Effector memory CD8-positive, alpha-beta T cell (primary cell): ENCODE results near the gene CYP4F2.
A peak's percentile ranks its signal among the peaks of the same experiment; 100 is the strongest.
"Not testable (repeated sequence)": the region's sequence is repeated elsewhere in the genome, so short reads cannot be mapped to it uniquely, and the experiment has no call there.

Experiments
- ATAC-seq: fragments of 150-1000 bp; cut with Tn5 transposase; replicated peaks from 2 replicates; pipeline ENCODE4 v1.10.0; 2021; ENCODE audit warnings: mild to moderate bottlenecking, moderate library complexity
- DNase-seq, 3 experiments: peaks; one replicate each; pipeline ENCODE4 v3.0.0; 2021
- H3K27ac Mint-ChIP-seq, 2 donors: one replicate each; pipeline ENCODE4 v1.8.0; 2022; ENCODE audit warnings: mild to moderate bottlenecking in 2 of 2, mixed read lengths in 2 of 2, moderate library complexity in 2 of 2
- H3K27me3 Mint-ChIP-seq, 2 donors: one replicate each; pipeline ENCODE4 v1.8.0; 2022; ENCODE audit warnings: mixed read lengths in 2 of 2
- H3K36me3 Mint-ChIP-seq: one replicate; pipeline ENCODE4 v1.8.0; 2022; ENCODE audit warnings: mild to moderate bottlenecking, moderate library complexity, mixed read lengths; ENCODE audit not compliant: insufficient read depth
- H3K4me1 Mint-ChIP-seq, 2 donors: one replicate each; pipeline ENCODE4 v1.8.0; 2022; ENCODE audit warnings: low read depth in 2 of 2, mixed read lengths in 2 of 2
- H3K4me3 Mint-ChIP-seq, 2 donors: one replicate each; pipeline ENCODE4 v1.8.0; 2022; ENCODE audit warnings: mild to moderate bottlenecking in 2 of 2, mixed read lengths in 2 of 2, moderate library complexity in 2 of 2
- H3K9me3 Mint-ChIP-seq, 2 donors: one replicate each; pipeline ENCODE4 v1.8.0; 2022; ENCODE audit warnings: mixed read lengths in 2 of 2

Gene CYP4F2

DNA sequence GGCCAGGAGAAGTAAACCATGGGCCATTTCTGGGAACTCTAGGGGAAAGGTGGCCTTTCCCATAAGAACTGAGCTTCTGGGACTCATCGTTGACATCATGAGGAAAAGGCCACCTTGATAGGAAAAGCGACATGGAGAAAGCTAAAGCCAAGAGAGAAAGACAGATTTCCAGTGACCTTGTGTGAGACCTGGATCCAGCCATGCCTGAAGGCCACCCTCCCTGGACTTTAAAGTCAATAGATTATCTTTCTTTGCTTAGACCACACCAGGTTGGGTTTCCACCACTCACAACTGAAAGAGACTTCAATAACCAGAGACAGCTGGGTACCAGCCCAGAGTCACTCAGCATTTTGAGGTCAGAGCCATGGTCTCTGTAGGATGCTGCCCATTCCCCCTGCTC is 3.5 kb downstream of the CYP4F2 start:
- Mint-ChIP-seq H3K27me3 (peaks cover 12 to 21% of the 10 kb centered on the region in 2 donors), H3K4me3 (no peak overlapping the region), H3K4me1 (no peaks in the 10 kb centered on the region), H3K36me3 (no peaks in the 10 kb centered on the region), H3K27ac (no peak overlapping the region), H3K9me3 (no peaks in the 10 kb centered on the region)
- ATAC-seq, result no peak
- no peak for DNase-seq

DNA sequence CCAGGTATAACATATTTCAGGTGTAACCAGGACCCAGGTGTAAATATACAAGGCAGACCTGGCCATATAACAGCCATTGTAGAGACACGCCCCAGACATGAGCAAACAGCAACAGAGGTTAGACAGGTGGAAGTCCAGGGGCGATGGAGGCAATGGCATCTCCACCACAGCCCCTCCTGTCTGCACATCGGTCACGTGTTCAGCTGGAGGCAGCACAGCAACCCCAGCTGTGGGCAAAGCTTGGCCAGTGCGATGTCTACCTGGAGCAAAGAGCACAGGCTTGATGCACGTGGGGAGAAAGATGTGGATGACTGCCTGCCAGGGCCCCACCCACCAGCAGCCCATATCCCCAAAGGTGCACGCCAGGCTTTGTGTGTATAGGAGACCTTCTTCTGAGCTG is 4.4 kb downstream of the CYP4F2 start:
- H3K9me3 Mint-ChIP-seq, result no peaks in the 10 kb centered on the region

DNA sequence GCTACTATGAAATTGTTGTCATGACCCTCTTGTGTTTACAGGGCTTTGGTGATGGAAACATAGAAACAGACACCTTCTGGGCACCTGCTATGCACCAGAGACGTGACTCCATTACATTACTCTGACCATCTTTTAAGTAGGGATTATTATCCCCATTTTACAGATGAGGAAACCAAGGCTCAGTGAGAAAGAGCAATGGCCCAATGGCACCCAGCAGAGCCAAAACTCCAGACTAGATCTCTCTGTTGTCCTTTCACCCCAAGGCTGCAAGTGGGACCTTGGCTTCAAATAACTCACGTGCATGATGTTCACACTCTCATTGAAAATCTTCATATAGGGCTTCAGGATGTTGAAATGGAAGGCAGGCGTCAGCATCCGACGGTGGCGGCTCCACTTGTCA is 5.9 kb downstream of the CYP4F2 start:
- DNase-seq (no peak), ATAC-seq (no peak)
- no peaks in the 10 kb centered on the region for H3K9me3 Mint-ChIP-seq
- no peaks in the 10 kb centered on the region for H3K4me1 Mint-ChIP-seq
- no peak overlapping the region for H3K4me3 Mint-ChIP-seq
- no peaks in the 10 kb centered on the region for H3K36me3 Mint-ChIP-seq
- H3K27ac Mint-ChIP-seq, result no peak overlapping the region
- H3K27me3 Mint-ChIP-seq, result peaks cover 9 to 14% of the 10 kb centered on the region in 2 donors

More for the DNA sequence above, 4.4 kb downstream of the CYP4F2 start:
- Mint-ChIP-seq H3K36me3 (no peaks in the 10 kb centered on the region), H3K27ac (no peak overlapping the region), H3K27me3 (peaks cover 12 to 21% of the 10 kb centered on the region in 2 donors), H3K4me1 (no peaks in the 10 kb centered on the region), H3K4me3 (no peak overlapping the region)
- no peak for ATAC-seq
- DNase-seq, result no peak

DNA sequence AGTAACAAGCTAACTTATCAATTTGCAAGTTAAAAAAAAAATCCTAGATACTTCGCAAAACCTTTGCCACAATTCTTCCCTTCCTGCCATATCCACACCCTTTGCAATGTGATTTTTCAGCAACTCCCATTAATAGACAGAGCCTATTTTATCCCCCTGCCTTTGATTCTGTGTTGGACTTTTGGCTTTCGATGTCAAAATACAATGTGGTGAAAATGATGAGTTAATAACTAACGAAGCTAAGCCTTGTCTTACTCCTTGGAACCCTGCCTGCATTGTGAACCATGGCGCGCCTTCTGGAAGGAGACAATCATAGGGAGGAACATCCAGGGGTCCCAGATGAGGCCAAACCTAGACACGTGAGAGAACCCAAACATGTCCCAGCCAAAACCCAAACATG is 6.4 kb downstream of the CYP4F2 start:
- ATAC-seq (no peak), DNase-seq (no peak)
- Mint-ChIP-seq H3K27ac (no peak overlapping the region), H3K4me3 (no peak overlapping the region), H3K9me3 (no peaks in the 10 kb centered on the region), H3K4me1 (no peaks in the 10 kb centered on the region), H3K36me3 (no peaks in the 10 kb centered on the region), H3K27me3 (peaks cover 3 to 8% of the 10 kb centered on the region in 2 donors)

DNA sequence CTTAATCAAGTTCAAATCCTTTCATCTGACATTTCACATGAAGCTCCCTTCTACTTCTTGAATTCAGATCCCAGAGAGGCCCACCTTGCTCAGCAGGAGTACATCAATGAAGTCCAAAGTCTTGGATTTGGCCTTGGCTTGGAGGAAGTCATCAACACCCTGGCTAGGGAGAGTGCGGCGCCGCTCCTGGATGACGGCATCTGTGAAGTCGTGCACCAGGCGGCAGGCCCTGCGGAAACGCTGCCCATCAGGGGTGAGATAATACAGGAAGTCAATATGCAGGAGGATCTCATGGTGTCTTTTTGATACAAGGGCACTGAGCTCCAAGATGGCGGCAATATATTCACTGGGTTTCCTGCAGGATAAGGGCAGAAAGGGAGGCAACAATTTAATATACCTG is 8.5 kb downstream of the CYP4F2 start:
- not testable (repeated sequence) for H3K27ac Mint-ChIP-seq, DNase-seq, H3K4me1 Mint-ChIP-seq, H3K9me3 Mint-ChIP-seq, ATAC-seq, H3K36me3 Mint-ChIP-seq, H3K27me3 Mint-ChIP-seq, H3K4me3 Mint-ChIP-seq

DNA sequence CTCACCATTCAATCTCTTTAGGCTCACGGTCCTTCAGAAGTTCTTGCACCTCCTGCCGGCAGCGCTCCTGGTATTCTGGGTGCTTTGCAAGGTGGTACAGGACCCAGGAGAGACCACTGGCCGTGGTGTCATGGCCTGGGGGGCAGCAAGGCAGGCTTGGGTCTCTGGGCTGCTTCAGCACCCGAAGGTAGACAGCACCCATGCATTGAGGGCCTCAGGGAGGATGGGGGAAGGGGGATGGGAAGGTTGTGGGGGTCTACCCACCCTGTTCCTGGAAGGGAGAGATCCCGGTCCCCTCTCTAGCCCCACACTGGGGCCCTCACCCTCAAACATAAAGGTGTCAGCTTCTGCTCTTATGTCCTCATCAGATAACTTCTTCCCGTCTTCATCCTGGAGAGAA is 12.0 kb downstream of the CYP4F2 start:
- no peak overlapping the region for H3K4me3 Mint-ChIP-seq
- DNase-seq, result no peak

DNA sequence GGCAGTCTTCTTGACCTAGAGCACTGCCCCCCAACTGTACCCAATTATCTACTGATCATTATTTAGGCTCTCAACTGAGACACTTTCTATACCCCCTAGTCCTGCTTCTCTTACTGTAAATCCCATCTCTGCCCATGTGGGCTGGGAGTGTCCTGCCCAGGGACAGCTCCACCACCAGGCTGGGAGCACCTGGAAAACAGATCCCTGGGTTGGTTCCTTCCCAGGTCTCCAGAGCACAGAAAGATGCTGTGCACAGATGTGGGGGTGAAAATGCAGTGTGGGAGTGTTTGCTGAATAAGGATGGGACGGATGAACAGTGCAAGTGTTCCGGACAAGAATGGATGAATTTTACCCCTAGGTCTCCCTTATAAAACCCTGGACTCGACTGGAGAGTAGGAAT is 12.7 kb downstream of the CYP4F2 start:
- Mint-ChIP-seq H3K27ac (no peak overlapping the region), H3K4me3 (no peak overlapping the region), H3K4me1 (no peaks in the 10 kb centered on the region), H3K36me3 (peaks cover 4% of the 10 kb centered on the region), H3K9me3 (no peaks in the 10 kb centered on the region), H3K27me3 (peaks cover 14 to 20% of the 10 kb centered on the region in 2 donors)
- ATAC-seq, result no peak
- DNase-seq, result no peak

More for the DNA sequence above, 12.0 kb downstream of the CYP4F2 start:
- Mint-ChIP-seq H3K4me1 (no peaks in the 10 kb centered on the region), H3K27ac (no peak overlapping the region), H3K36me3 (peaks cover 4% of the 10 kb centered on the region), H3K27me3 (peaks cover 12 to 13% of the 10 kb centered on the region in 2 donors), H3K9me3 (no peaks in the 10 kb centered on the region)
- ATAC-seq, result no peak

DNA sequence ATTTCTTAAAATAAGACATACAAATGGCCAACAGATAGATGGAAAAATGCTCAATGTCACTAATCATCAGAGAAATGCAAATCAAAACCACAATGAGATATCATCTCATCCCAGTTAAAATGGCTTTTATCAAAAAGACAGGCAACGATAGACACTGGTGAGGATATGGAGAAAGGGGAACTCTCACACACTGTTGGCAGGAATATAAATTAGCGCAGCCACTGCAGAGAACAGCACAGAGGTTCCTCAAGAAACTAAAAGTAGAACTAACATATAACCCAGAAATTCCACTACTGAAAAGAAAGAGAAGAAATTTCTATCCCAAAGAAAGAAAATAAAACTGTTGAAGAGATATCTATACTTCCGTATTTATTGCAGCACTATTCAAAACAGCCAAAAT is 14.5 kb downstream of the CYP4F2 start:
- H3K27me3 Mint-ChIP-seq, result peaks cover 26 to 32% of the 10 kb centered on the region in 2 donors
- H3K4me3 Mint-ChIP-seq, H3K36me3 Mint-ChIP-seq, H3K27ac Mint-ChIP-seq, H3K9me3 Mint-ChIP-seq, H3K4me1 Mint-ChIP-seq, DNase-seq, ATAC-seq: not testable (repeated sequence)

DNA sequence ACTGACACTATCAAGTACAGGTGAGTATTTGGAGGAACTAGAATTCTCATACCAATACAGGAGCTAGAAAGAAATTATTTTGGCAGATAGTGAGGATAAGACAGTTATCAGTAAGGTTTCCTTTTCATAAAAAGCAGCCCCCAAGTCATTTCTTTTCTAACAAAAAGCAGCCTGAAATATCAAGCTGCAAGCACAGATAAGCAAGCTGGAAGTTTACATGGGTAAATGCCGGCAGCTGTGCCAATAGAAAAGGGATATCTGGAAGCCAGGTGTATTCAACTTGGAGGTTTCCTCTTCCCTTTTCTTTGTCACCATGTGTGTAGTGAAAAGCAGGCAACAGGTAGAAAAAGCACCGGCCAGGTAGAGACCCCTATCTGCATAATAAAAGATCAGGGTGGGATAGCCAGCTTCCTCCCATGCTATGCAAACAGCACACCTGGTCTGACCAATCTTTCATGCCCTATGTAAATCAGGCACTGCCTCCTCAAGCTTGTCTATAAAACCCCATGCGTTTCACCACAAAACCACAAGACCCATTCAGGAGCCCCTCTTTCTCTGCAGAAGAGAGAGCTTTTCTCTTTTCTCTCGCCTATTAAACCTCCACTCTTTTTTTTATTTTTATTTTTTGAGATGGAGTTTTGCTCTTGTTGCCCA is 22.9 kb downstream of the CYP4F2 start:
- H3K36me3 Mint-ChIP-seq, result no peaks in the 10 kb centered on the region
- H3K4me1 Mint-ChIP-seq, result peaks cover 0 to 1% of the 10 kb centered on the region in 2 donors
- ATAC-seq (no peak), DNase-seq (no peak)
- no peaks in the 10 kb centered on the region for H3K9me3 Mint-ChIP-seq
- no peak overlapping the region for H3K27ac Mint-ChIP-seq
- H3K27me3 Mint-ChIP-seq, result peaks cover 59 to 63% of the 10 kb centered on the region in 2 donors
- no peak overlapping the region for H3K4me3 Mint-ChIP-seq

DNA sequence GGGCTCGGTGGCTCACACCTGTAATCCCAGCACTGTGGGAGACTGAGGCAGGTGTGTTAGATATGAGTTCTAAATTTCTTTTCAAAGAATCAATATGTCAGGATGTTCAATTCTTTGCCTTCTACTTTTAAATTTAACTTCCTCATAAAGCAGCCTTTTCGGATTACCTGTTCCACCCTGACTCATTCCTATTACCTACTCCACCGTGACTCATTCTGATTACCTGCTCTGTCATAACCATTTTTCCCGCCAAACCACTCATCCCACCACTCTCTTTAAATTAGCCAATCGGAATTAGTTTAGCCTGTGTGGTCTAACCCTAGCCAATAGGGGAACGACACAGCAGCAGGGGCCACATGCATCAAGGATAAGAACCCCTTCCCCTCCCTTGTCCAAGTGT is 24.1 kb downstream of the CYP4F2 start:
- not testable (repeated sequence) for H3K27ac Mint-ChIP-seq, H3K4me1 Mint-ChIP-seq, H3K36me3 Mint-ChIP-seq, H3K4me3 Mint-ChIP-seq, ATAC-seq, DNase-seq, H3K9me3 Mint-ChIP-seq
- peaks cover 61% of the 10 kb centered on the region in 2 donors for H3K27me3 Mint-ChIP-seq

DNA sequence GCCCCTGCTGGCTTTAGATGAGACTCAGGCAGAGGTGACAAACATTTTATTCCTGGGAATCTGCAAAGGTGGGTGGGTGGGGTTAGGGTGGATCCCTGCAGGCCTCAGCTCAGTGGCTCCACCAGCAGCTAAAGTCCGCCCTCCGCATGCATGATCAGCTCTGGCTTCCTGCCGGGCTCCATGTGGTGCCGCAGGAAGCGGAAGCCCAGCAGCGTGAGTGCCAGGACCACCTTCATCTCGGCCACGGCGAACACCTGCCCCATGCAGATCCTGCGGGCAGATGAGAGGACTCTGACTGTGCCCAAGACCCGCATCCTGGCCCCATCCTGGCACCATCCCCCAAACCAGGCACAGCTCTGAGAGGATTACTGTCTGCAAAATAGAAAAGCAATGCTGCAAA is 26.3 kb downstream of the CYP4F2 start:
- H3K27me3 Mint-ChIP-seq, result peaks cover 42 to 45% of the 10 kb centered on the region in 2 donors
- peaks cover 10 to 13% of the 10 kb centered on the region in 2 donors for H3K4me1 Mint-ChIP-seq
- peak overlapping the region in 1 of 2 donors; percentile 55 for H3K4me3 Mint-ChIP-seq
- no peaks in the 10 kb centered on the region for H3K9me3 Mint-ChIP-seq
- ATAC-seq, result peak; percentile 35
- H3K27ac Mint-ChIP-seq, result no peak overlapping the region
- no peaks in the 10 kb centered on the region for H3K36me3 Mint-ChIP-seq
- DNase-seq, result no peak

DNA sequence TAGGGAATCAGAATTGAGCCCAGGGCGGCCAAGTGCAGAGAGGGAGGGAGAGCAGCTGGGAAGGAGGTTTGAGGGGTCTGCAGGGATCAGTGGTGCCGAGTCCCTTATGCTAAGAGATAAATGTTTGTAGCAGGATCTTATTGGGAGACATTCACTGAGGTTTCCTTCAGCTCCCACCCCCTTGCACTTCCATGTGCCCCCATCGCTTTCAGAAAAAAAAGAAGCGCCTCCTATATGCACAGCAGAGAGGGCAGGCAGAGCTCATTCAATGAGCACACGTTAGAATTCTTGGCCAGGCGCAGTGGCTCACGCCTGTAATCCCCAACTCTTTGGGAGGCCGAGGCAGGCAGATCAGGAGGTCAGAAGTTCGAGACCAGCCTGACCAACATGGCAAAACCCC is 28.0 kb downstream of the CYP4F2 start:
- peaks cover 26 to 28% of the 10 kb centered on the region in 2 donors for H3K27me3 Mint-ChIP-seq
- peak overlapping the region in 1 of 2 donors; percentile 53 for H3K27ac Mint-ChIP-seq
- peaks cover under 1% of the 10 kb centered on the region for H3K36me3 Mint-ChIP-seq
- DNase-seq (no peak), ATAC-seq (no peak)
- H3K9me3 Mint-ChIP-seq, result no peaks in the 10 kb centered on the region
- H3K4me3 Mint-ChIP-seq, result no peak overlapping the region
- H3K4me1 Mint-ChIP-seq, result peaks cover 10 to 13% of the 10 kb centered on the region in 2 donors

DNA sequence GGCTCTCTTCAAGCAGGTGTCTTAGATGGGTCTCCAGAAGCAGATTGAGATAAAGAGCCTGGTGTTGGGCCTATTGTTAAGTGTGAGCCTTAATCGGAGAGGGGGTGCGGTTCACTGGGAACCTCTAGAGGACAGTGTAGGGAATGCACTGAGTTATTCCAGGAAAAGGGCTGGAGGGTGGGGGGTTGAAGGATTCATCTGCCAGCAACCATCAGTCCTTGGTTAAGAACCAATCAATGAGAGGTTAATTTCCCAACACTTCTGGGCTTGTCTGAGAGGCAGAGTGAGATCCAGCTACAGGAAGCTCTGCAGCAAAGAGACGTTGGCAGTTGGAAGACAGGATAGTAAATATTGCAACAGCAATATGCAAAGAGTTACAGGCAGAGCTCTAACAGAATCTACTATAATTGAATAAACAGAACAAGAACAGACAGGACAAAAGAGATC is 28.7 kb downstream of the CYP4F2 start:
- peak; percentile 20 to 47 (median 38) for DNase-seq
- peaks cover 19 to 21% of the 10 kb centered on the region in 2 donors for H3K27me3 Mint-ChIP-seq
- H3K4me1 Mint-ChIP-seq, result peaks cover 10 to 13% of the 10 kb centered on the region in 2 donors
- peak overlapping the region in 1 of 2 donors; percentile 53 for H3K27ac Mint-ChIP-seq
- ATAC-seq, result peak; percentile 71
- no peak overlapping the region for H3K4me3 Mint-ChIP-seq
- H3K36me3 Mint-ChIP-seq, result peaks cover 3% of the 10 kb centered on the region
- H3K9me3 Mint-ChIP-seq, result no peaks in the 10 kb centered on the region

DNA sequence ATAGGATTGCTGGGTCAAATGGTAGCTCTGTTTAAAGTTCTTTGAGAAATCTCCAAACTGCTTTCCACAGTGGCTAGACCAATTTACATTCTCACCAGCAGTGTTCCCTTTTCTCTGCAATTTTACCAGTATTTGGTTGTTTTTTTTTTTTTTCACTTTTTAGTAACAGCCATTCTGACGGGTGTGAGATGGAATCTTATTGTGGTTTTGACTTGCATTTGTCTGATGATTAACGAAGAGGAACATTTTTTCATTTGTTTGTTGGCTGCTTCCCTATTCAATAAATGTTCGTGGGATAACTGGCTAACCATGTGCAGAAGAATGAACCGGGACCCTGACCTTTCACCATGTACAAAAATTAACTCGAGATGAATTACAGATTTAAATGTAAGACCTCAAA is 31.2 kb downstream of the CYP4F2 start:
- no peak overlapping the region for H3K27ac Mint-ChIP-seq
- peaks cover 9 to 13% of the 10 kb centered on the region in 2 donors for H3K4me1 Mint-ChIP-seq
- H3K9me3 Mint-ChIP-seq, result no peaks in the 10 kb centered on the region
- H3K36me3 Mint-ChIP-seq, result peaks cover 3% of the 10 kb centered on the region
- DNase-seq (no peak), ATAC-seq (no peak)
- no peak overlapping the region for H3K4me3 Mint-ChIP-seq
- peaks cover 6 to 13% of the 10 kb centered on the region in 2 donors for H3K27me3 Mint-ChIP-seq
